Activated CD4-positive, CD25-positive, alpha-beta regulatory T cell treated with anti-CD3 and anti-CD28 coated beads, Interleukin-2, amount 50 U/mL, for 24 hours (primary cell): ENCODE measurements around the gene COG4.
A peak's percentile ranks its signal among the peaks of the same experiment; 100 is the strongest.
"Not testable (repeated sequence)": the region's sequence is repeated elsewhere in the genome, so short reads cannot be mapped to it uniquely, and the experiment has no call there.

Experiments
- ATAC-seq, 2 donors: fragments of 150-1000 bp; cut with Tn5 transposase; one replicate each; pipeline ENCODE4 v1.10.0; 2021; ENCODE audit warnings: mild to moderate bottlenecking in 1 of 2, moderate library complexity in 1 of 2

The COG4 gene

DNA sequence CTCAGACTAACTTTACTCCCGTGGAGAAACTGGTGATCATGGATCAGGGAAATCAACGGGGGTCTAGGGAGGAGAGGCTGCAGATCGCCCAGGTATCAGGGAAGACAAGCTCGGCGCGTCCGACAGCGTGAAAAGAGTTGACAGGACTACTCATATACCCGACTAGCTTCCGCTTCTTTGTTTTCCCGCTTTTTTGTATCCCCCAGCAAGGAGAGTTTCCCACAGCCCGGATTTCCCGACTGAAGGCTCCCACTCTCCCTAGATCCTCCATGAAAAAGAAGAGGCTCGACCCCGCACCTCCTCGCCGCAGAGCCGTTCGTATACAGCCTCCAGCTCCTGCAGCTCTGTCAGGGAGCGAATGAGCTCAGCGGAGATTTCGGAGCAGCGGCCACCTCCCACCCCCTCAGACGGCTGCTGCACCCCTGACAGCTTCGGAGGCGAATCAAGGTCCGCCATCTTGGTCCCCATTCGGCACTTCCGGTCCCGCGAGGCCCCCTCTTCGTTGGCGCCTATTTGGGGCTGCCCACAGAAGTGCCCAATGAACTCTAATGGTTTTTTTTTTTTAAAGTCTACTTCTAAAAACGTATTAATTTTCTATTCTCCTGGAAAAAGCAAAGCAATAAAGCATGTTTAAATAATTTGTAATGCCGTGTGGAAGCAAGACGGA lies at the start of gene COG4:
TSS of gene COG4 (minus strand) at position 479 of the 667 bp plus-strand sequence. CDS start at position 468, 11 bp downstream.
- ATAC-seq, result peak; percentile 60 to 70

DNA sequence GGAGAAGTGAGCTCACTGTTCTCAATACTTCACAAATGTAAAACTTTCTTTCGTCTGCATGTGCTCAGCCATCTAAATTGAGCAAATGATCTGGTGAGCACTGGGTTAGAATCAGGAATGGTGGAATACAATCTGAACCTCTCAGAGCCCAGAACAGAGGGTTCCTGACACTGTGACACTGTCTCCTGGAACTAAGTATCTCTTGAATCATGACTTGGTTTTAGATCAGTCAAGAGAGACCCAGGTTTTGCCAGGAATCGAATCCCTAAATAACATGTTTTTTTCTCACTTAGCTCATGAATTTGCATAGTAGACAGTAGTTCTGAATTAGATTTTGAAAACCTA lies 49.5 kb upstream of the COG4 start:
- ATAC-seq, result no peak

DNA sequence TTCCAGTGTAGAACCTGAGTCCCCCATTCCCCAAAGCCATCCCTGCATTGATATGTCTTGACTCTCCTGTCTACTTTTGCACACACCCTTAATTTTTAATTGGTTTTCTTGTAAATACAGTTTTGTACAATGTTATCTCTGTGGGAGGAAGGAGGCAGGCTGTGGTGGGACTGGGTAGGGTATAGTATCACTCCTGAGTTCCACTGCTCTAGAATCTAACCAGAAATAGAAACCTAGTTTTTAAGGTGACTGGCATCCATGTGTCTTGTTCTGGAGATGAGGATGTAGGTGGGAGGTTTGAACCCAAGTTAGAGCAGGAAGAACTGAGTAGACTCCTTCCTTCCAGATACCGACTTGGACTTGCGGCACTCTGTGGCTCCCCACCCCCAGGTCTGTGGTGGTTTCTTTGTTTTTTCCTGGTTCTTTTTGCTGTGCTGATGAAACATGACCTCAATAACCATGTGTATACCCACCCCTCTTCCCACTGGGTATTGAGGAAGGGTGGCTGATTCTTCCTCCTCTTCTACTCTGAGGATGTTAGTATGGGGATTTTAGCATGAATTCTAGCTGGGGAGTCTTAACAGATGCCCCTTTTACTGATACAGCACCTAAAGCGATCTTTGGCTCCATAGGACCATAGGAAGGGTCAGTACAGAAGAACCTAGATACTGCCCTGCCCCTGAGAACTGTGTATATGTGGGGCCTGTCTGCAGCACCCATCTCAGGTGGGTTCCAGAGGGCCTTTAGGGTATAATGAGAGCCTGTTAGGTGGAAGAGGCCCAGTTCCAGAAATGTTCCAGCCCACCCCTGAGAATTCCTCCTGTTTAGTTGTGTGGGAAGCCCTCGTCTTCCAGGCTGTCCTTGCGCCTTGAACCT lies 48.9 kb upstream of the COG4 start:
- ATAC-seq, result no peak

DNA sequence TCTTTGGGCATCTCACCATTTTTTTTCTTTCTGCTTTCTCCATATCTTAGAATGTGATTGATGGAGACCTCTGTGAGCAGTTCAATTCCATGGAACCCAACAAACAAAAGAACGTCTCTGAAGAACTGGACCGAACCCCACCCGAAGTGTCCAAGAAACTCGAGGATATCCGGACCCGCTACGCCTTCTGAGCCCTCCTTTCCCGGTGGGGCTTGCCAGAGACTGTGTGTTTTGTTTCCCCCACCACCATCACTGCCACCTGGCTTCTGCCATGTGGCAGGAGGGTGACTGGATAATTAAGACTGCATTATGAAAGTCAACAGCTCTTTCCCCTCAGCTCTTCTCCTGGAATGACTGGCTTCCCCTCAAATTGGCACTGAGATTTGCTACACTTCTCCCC lies 48.3 kb upstream of the COG4 start:
- peak in 1 of 2 donors; percentile 11 for ATAC-seq

DNA sequence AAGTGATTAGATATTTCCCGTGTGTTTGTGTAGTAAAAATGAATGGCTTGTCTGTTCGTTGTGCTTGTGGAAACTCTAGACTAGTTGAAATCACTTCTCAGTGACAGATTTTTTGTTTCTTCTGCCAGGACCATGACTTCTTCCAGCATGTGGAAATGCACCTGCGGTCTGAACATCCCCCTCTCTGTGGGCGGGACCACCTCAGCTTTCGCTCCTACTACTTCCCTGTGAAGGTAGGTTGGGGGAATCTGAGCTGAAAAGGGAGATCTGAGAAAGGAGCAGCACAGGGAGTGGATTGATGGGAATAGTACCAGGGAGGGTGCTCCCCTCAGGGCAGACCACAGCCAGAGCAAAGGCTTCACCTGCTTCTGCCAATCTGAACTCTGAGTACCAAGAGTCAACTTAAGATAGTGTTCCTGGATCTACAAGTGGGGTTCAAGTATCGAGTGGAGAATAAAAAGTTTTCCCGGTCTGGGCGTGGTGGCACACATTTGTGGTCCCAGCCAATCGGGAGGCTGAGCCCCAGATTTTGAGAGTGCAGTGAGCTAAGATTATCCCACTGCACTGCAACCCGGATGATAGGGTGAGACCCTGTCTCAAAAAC lies 47.7 kb upstream of the COG4 start:
- no peak for ATAC-seq

DNA sequence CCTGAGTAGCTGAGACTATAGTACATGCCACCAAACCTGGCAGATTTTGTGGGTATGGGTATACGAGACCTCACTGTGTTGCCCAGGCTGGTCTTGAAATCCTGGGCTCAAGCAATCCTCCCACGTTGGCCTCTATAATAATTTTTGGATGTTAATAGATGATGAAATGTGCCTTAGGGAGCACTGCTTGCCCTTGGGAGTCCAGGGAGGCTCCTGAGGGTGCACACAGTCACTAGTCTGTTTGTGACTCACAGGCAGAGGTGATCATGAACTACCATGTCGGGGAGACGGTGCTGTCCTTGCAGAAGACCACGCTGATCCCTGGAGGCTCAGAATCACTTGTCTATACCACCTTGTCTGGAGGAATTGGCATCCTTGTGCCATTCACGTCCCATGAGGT lies 46.4 kb upstream of the COG4 start:
- ATAC-seq, result no peak

DNA sequence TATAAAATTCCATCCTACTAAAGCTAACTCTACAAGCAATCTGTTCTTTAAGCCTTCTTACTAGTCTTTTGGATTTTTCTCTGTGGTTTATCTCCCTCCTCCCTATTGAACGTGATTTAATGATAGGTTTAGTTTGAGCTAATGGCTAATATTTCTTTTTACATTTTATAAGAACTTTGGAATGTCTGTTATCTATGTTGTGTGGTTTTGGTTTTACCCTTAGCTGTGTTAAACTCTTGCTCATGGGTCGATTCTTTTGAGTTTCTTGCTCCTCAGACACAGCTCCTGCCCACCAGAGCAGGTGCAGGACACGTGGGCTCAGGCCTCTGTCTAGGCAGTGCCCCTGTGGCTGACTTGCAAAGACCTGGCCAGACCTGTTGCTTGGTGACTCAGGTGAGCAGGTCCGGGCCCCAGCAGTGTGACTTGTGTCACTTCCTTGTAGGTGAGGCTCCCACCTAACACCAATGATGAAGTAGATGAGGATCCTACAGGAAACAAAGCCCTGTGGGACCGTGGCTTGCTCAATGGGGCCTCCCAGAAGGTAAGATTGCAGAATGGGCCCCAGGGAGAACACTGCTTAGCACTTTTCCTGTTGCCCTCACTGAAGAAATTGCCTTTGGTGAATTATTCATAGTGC lies 45.4 kb upstream of the COG4 start:
- no peak for ATAC-seq

DNA sequence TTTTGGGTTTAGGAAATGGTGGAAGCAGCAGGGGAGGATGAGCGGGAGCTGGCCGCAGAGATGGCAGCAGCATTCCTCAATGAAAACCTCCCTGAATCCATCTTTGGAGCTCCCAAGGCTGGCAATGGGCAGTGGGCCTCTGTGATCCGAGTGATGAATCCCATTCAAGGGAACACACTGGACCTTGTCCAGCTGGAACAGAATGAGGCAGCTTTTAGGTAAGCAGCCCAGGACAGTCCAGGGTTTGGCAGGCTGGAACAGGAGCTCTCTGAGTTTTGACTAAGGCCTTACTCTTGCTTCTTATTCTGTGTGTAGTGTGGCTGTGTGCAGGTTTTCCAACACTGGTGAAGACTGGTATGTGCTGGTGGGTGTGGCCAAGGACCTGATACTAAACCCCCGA lies 41.7 kb upstream of the COG4 start:
- no peak for ATAC-seq

DNA sequence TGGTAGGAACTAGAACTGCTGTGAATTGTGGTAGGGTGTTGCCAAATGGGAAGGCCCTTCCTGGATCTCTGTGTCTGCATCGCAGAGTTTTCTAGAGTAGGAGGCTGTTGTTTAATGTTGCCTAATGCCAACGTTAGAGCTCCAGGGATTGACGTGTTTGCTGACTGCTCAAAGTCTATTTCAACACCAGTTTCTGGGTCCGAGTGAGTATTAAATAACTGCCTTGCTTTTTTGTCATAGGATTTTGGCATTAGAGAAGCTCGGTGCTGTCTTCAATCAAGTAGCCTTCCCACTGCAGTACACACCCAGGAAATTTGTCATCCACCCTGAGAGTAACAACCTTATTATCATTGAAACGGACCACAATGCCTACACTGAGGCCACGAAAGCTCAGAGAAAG lies 40.3 kb upstream of the COG4 start:
- no peak for ATAC-seq

DNA sequence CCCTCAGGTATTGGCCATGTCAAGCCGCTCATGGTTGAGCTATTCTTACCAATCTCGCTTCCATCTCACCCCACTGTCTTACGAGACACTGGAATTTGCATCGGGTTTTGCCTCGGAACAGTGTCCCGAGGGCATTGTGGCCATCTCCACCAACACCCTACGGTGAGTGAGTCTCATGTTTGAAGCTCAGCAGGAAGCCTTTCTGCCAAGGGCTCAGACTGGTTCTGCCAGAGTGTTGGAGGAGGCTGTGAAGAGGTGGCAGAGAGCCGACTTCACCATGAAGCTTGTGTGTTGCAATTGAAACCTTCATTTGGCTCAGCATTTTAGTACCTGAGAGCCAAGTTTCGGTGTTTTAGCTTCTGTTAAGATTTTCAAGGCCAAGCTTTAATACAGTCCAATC lies 38.3 kb upstream of the COG4 start:
- ATAC-seq, result no peak

DNA sequence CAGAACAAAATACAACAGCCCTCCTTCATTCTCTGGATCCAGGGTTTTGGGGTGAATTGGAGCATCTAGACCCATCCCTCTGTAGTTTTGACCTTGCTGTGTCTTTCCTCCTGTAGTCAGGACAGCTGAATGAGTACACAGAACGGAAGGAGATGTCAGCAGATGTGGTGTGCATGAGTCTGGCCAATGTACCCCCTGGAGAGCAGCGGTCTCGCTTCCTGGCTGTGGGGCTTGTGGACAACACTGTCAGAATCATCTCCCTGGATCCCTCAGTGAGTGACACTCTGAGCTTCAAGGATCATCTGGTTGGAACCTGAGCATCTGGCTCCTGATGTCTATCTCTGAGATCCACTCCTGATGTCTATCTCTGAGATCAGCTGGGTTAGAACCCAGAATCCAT lies 32.7 kb upstream of the COG4 start:
- no peak for ATAC-seq

DNA sequence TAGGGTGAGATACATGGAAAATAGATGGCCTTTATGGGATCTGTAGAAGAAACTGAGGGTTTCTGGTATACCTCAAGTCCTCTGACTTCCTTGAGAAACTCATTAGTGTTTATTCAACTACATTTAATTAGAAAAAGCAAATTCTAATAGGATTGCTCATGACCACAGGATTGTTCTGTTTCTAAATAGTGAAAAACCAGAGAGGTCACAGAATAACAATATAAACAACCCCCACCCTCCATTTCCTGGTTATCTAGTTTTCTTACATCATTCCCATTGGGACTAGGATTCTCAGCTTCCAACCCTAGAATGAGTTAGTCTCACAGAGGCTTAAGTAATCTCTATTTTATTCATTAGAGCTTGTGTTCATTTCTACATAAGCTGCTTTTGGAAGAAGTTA lies 30.3 kb upstream of the COG4 start:
- ATAC-seq, result no peak

DNA sequence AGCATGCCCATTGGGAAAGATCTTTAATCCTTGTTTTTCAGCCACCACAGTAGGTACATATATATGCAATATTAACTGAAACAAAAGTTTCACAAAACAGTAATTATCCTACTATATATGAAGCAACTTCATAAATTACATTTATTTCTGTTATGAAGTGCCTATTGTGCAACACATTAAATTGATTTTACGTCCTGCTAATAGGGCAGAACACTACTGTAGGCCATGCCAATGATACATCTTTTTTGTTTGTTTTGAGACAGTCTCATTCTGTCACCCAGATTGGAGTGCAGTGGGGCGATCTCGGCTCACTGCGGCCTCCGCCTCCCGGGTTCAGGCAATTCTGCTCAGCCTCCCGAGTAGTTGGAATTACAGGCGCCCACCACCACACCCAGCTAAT lies 29.3 kb upstream of the COG4 start:
- no peak for ATAC-seq

DNA sequence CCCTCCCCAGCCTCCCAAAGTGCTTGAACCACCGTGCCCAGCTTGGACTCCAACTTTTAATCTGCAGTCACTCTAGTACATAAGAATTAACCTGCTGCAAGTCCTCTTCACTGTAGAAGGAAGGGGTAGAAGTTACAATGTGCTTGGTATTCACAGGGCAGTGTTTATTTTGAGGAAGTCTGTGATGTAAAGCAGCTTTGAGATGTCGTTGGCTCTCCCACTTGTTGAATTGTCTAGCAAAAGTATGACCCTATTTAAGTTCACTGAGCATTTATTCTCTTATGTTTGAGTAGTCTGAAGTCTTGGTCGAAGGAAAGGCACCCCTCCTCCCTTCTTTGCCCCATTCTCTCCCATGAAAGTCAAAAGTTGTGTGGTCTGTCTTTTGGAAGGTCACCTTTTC lies 28.4 kb upstream of the COG4 start:
- no peak for ATAC-seq

DNA sequence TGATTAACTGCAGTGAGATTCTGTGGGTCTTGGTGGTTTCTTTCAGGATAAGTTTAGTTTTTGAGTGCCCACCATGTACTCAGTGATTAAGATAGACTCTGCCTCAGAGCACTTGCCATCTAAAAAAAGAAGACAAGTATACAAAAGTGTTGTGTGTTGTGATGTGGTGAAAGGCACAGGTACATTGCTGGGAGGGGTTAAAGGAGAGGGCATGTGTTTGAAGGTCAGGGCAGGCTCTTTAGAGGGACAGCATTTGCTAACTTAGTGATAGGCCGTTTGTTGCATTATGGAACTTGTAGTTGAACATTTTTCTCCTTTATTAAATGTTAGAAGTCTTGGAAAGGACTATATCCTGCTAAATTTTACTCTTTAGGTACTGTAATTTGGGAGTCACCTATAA lies 26.7 kb upstream of the COG4 start:
- ATAC-seq, result no peak

DNA sequence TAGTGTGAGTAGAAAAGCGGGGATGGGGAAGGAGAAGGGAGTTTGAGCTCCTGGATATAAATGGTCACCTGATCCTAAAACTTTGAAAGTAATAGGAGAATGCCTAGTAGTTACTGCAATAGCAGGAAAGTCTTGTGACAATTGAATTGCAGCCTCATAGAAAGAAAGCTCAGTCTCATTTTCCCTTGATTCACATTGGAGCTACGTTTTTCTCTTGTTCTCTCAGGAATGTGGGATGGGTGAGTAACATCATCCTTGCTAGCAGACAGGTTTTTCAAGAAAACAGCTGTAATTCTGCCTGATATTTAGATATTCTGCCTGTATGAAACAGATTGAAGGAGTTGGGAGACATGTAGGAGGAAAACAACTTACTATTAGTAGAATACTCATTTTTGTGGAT lies 25.6 kb upstream of the COG4 start:
- ATAC-seq, result no peak

DNA sequence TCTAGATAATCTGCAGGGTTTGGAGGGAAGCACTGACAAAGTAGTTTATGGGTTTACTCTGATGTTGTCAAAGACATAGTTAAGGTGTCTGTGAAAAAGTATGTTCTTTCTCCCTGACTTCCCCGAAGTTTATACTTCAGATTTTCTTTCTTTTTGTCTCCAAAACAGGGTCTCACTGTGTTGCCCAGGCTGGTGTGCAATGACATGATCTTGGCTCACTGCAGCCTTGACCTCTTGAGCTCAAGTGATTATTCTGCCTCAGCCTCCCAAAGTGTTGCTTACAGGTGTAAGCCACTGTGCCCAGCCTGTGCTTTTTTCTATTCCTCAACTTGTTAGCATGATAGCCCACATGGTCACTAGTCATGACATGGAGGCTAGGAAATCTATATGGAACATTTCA lies 21.2 kb upstream of the COG4 start:
- ATAC-seq, result no peak

DNA sequence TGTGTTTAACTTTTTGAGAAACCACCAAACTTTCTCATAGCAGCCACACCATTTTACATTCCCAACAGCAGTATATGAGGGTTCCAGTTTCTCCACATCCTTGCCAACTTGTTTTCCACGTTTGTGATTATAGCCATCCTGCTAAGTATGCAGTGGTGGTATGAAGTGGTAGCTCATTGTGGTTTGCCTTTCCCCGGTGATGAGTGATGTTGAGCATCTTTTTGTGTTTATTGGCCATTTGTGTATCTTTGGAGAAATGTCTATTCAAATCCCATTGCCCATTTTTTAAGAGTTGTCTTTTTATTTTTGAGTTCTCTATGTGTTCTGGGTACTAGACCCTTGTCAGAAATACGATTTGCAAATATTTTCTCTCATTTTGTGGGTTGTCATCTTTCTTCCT lies 17.6 kb upstream of the COG4 start:
- ATAC-seq, result no peak

DNA sequence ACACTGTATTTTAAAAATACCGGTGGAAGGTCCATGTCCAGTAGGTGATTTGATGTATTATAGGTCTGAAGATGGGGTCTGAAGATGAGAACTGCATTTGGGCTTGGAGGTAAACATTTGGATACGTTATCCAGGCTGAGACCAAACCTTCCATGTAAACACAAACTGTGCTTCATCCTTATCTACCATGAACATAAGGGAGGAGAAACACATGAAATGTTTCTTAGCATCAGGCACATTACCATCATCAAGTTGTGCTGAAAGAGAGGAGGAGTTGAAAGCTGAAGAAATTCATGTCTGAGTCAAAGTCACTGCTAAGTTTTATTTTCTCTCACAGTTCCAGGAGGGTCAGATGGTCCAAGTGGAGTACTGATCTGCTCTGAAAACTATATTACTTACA lies 11.6 kb upstream of the COG4 start:
- no peak for ATAC-seq

DNA sequence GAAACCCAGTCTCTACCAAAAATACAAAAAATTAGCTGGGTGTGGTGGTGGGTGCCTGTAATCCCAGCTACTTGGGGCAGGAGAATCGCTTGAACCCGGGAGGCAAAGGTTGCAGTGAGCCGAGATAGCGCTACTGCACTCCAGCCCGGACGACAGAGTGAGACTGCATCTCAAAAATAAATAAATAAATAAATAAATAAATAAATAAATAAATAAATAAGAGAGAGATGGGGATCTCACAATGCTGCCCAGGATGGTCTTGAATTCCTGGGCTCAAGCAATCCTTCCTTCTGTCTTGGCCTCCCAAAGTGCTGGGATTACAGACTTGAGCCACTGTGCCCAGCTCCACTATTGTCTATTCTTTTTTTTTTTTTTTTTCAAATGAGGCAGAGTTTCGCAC lies 6.6 kb upstream of the COG4 start:
- not testable (repeated sequence) for ATAC-seq

DNA sequence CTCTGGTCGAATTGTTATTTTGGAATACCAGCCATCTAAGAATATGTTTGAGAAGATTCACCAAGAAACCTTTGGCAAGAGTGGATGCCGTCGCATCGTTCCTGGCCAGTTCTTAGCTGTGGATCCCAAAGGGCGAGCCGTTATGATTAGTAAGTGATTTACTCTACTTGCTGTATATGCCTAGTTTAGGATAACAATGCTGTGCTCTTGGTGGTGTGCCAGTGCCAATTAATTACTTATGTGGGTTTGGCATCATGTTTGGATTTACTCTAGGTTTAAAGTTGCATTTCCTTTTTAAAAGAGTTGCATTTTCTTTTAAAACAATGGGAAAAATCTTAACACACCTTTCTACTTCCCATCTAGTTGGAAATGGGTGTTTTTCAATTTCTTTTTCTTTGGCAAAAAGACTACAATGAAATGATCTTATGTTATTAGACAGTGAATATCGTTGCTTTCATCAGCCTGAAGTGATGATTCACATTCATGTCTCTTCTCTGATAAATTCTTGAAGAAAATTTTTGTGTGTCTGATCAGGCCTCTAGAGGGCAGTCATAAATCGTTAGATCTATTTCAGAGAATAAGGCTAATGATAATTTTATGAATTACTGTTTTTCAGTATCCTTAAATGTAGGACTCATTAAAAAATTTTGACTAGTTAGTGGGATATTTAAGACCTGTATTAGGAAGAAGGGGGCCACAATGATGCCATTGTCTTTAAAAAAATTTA lies 5.9 kb upstream of the COG4 start:
- ATAC-seq, result peak; percentile 41 to 54

DNA sequence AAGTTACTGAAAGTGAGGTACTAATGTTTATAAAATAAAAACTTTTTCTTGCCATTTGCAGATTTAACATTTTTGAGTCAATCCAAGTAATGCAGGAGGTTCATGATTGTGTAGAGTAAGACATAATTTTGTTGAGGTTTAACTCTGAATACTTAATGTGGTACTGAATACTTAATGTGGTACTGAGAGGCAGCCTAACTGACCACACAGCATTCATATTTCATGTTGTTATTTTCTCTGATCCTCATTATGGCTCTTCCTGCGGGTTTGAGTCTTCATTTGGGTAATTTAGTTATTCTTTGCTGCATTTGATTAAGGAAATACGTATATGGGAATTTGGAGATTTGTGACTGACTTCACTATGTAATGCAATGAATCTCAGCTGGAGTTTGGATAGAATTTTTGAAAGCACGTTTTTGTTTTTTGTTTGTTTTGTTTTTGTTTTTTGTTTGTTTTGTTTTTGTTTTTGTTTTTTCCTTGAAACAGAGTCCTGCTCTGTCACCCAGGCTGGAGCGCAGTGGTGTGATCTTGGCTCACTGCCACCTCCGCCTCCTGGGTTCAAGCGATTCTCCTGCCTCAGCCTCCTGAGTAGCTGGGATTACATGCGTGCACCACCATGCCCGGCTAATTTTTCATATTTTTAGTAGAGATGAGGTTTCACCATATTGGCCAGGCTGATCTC lies 4.1 kb upstream of the COG4 start:
- peak in 1 of 2 donors; percentile 22 for ATAC-seq
